Heart left ventricle (tissue), 13 donors: Measurements from ENCODE around the gene SYT12.

Experiments
- CTCF ChIP-seq, 12 donors: fragments of 200-600 bp; sonication (generic) in 4 of 12; IDR thresholded peaks; one replicate each; pipeline versions ENCODE4 v1.5.0 to v1.8.0; 2018 to 2022; ENCODE audit warnings: antibody characterized with exemption in 12 of 12, mild to moderate bottlenecking in 5 of 12
- POLR2A ChIP-seq, 2 donors: fragments of 450-650 bp; IDR thresholded peaks; one replicate each; pipeline ENCODE4 v1.6.1; 2017; ENCODE audit warnings: antibody characterized with exemption in 2 of 2, mild to moderate bottlenecking in 2 of 2, moderate library complexity in 2 of 2
- donor health status: ischemic (EF 13 %, LVEDD 7.1; RV severe dilation, severe dysfunction).
- donor health status: DM: no; HTN: yes; CAD: no.
- donor health status: DM: no; HTN: no; CAD: no.
- donor health status: ischemic (EF 25% LVEDD 6.9; RV normal size, moderate dysfunction).
- donor health status: ischemic (EF 25% LVEDD 5.7; RV mildly dilated, moderate dysfunction).
- donor health status: ischemic (EF 35%, LVEDD 5.7; RV mildly dilated, moderate dysfunction).
- donor health status: nonischemic (EF 11% LVEDD 7.7; RV severe dilation, severe dysfunction).
- donor health status: DM: yes; HTN: yes; CAD: no.
- donor health status: PGD.
- donor health status: ischemic (EF 29% LVEDD 5.4; RV normal size, mild dysfunction).
- donor health status: nonischemic (EF 23%, LVEDD 6.1; RV moderate dilation, normal function).

DNA sequence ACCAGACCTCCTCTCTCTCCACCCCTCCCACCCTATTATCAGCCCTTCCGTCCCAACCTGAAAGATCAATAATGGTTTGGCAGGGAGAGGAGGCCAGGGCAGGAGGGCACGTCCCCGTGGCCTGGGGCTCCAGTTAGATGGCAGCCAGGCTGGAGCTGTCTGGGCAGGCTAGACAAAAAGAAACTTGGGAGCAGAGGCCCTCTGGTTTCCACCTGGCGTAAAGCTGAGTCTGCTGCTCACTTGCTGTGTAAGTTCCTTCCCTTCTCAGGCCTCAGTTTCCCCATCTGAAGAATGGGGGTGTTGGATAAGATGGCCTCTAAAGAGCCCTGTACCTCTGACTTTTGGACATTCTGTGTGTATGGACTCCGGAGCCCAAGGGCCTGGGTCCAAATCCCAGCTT is 30.0 kb downstream of the SYT12 start:
- no peak for TF ChIP-seq CTCF (IDR thresholded peaks at IDR 0.05)
- TF ChIP-seq POLR2A (IDR thresholded peaks at IDR 0.05) = no peak
